Raji (cell line): ENCODE data around the gene RAB35.

Experiments used
- POLR2A ChIP-seq: IDR thresholded peaks from 2 replicates; pipeline ENCODE4 v1.6.1; 2011; ENCODE audit warnings: low read depth, low read length, control low read depth; ENCODE audit not compliant: insufficient read depth

Gene RAB35

GRCh38 chr12:120116441-120116791 lies at the start of gene RAB35:
Gene RAB35 (minus strand): TSS chr12:120116753. CDS start chr12:120116650, 103 bp downstream.
- TF ChIP-seq POLR2A: no peak

- TF ChIP-seq POLR2A: no peak
These were observed 47.7 kb upstream of the RAB35 start for GRCh38 chr12:120164293-120164692.

- no peak for TF ChIP-seq POLR2A
These were observed 46.2 kb upstream of the RAB35 start for GRCh38 chr12:120162763-120163162.

GRCh38 chr12:120161852-120162251 lies 45.3 kb upstream of the RAB35 start:
- TF ChIP-seq POLR2A: no peak

- no peak for TF ChIP-seq POLR2A
These were observed 43.1 kb upstream of the RAB35 start for GRCh38 chr12:120159509-120160237.

- no peak for TF ChIP-seq POLR2A
These were observed 41.8 kb upstream of the RAB35 start for GRCh38 chr12:120158351-120158750.

GRCh38 chr12:120157678-120158077 lies 41.1 kb upstream of the RAB35 start:
- no peak for TF ChIP-seq POLR2A

- TF ChIP-seq POLR2A: no peak
These were observed 40.0 kb upstream of the RAB35 start for GRCh38 chr12:120156315-120157259.

- no peak for TF ChIP-seq POLR2A
These were observed 38.5 kb upstream of the RAB35 start for GRCh38 chr12:120155072-120155471.

GRCh38 chr12:120150919-120151525 lies 34.5 kb upstream of the RAB35 start:
- TF ChIP-seq POLR2A: no peak

- TF ChIP-seq POLR2A: no peak
These were observed 31.5 kb upstream of the RAB35 start for GRCh38 chr12:120148011-120148410.

GRCh38 chr12:120145164-120145563 lies 28.6 kb upstream of the RAB35 start:
- TF ChIP-seq POLR2A: no peak

- no peak for TF ChIP-seq POLR2A
These were observed 27.7 kb upstream of the RAB35 start for GRCh38 chr12:120144215-120144614.

GRCh38 chr12:120142231-120142877 lies 25.8 kb upstream of the RAB35 start:
- TF ChIP-seq POLR2A: no peak

- TF ChIP-seq POLR2A: no peak
These were observed 24.8 kb upstream of the RAB35 start for GRCh38 chr12:120141336-120141735.
